GM21723 (cell line): ENCODE data around the gene KCNQ1.
A peak's percentile ranks its signal among the peaks of the same experiment; 100 is the strongest.

Experiments
- ATAC-seq: cut with Tn5 transposase; IDR thresholded peaks from one replicate; pipeline ENCODE4 v1.9.1; 2021; ENCODE audit warnings: mild to moderate bottlenecking, moderate library complexity; ENCODE audit not compliant: unreplicated experiment

KCNQ1 gene

GRCh38 chr11:2532704-2533586 lies 88.1 kb downstream of the KCNQ1 start:
- peak; percentile 80 for ATAC-seq

- ATAC-seq = no peak
Observed at GRCh38 chr11:2533587-2534133, 88.9 kb downstream of the KCNQ1 start.

GRCh38 chr11:2534134-2534956 lies 89.5 kb downstream of the KCNQ1 start:
- ATAC-seq = no peak

- no peak for ATAC-seq
Observed at GRCh38 chr11:2534957-2535672, 90.3 kb downstream of the KCNQ1 start.

- ATAC-seq = no peak
Observed at GRCh38 chr11:2535673-2536439, 91.0 kb downstream of the KCNQ1 start.

- ATAC-seq = no peak
Observed at GRCh38 chr11:2536440-2536989, 91.7 kb downstream of the KCNQ1 start.

GRCh38 chr11:2537010-2537705 lies 92.3 kb downstream of the KCNQ1 start:
- ATAC-seq = no peak

- ATAC-seq = no peak
Observed at GRCh38 chr11:2537896-2538724, 93.3 kb downstream of the KCNQ1 start.

GRCh38 chr11:2538951-2539350 lies 94.1 kb downstream of the KCNQ1 start:
- no peak for ATAC-seq

- ATAC-seq = no peak
Observed at GRCh38 chr11:2539371-2540222, 94.8 kb downstream of the KCNQ1 start.

- no peak for ATAC-seq
Observed at GRCh38 chr11:2540223-2540991, 95.6 kb downstream of the KCNQ1 start.

- no peak for ATAC-seq
Observed at GRCh38 chr11:2540992-2541680, 96.3 kb downstream of the KCNQ1 start.

- ATAC-seq = no peak
Observed at GRCh38 chr11:2541881-2542361, 97.1 kb downstream of the KCNQ1 start.

GRCh38 chr11:2542406-2542805 lies 97.6 kb downstream of the KCNQ1 start:
- no peak for ATAC-seq

GRCh38 chr11:2547806-2548205 lies 103.0 kb downstream of the KCNQ1 start:
- ATAC-seq = no peak

- no peak for ATAC-seq
Observed at GRCh38 chr11:2548596-2548995, 103.8 kb downstream of the KCNQ1 start.
